Measurements from ENCODE around the gene ADAMTSL1. TPM values are rescaled to one million over a fixed set of nuclear protein-coding genes. Genes with fewer than 3 reads are reported as not detected.

ADAMTSL1 gene
- total and polyA plus RNA-seq, 2 donors (not counting 3 experiments of a cell fraction or from before 2014, with no cell fraction given) = 15.0 to 18.4 TPM

DNA sequence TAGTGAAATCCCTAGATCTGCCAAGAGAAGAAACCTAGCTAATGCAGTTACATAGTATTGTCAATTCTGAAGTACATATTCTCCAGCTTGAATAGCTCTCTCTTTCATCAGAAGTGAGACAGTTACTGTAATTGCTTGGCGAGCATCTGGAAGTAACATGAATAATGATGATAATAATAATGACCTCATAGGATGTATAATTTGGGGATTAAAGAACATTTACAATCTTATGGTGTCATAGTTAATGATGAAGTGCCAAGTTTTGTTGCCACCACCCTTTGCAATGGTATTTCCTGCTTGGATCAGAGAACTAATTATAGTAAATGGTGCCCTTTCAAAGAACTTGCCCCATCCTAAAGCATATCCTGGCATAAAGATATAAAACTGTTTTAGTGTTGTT is 201.4 kb downstream of the ADAMTSL1 start:
- FAIRE-seq = no peak
- ChIA-PET CTCF (no interaction called here), POLR2A (no interaction called here)
- peak; percentile 36 for DNase-seq (ENCODE audit: low read depth, low spot score)
- Histone ChIP-seq H3K36me3 (ENCODE audit: control insufficient read depth in 2 of 2, extremely low read depth in 1 of 2, insufficient read depth in 2 of 2, low read length in 2 of 2) (no peaks in the 10 kb centered on the region), H2AFZ (ENCODE audit: low read depth, low read length) (no peak overlapping the region), H3K4me1 (ENCODE audit: control insufficient read depth, extremely low read depth, insufficient read depth, low read length) (peaks cover 2% of the 10 kb centered on the region), H4K20me1 (replicated peaks; ENCODE audit: control insufficient read depth, extremely low read depth, insufficient read depth, low read length) (no peaks in the 10 kb centered on the region), H3K4me3 (replicated peaks in 1 of 3; ENCODE audit: insufficient read depth in 1 of 3, low read depth in 1 of 3, low read length in 3 of 3) (no peak overlapping the region), H3K27me3 (ENCODE audit: control insufficient read depth in 2 of 2, insufficient read depth in 2 of 2, low read length in 2 of 2) (no peaks in the 10 kb centered on the region), H3K9me1 (replicated peaks; ENCODE audit: control insufficient read depth, extremely low read depth, insufficient read depth, low read length) (no peaks in the 10 kb centered on the region), H3K9me3 (replicated peaks; ENCODE audit: control insufficient read depth, insufficient read depth, low read length) (no peaks in the 10 kb centered on the region), H3K27ac (ENCODE audit: insufficient read depth, low read depth, low read length) (no peak overlapping the region), H3K9ac (replicated peaks; ENCODE audit: extremely low read depth, insufficient read depth, low read length) (no peak overlapping the region), H3K79me2 (ENCODE audit: control insufficient read depth, insufficient read depth, low read length) (no peaks in the 10 kb centered on the region), H3K4me2 (ENCODE audit: insufficient read depth, low read length) (no peak overlapping the region)
- dilution Hi-C loops (cut with MboI; ENCODE audit: extremely low pct_ligation_motif_present, low sequenced_read_pairs) (no loop called here), intact Hi-C loops (cut with micrococcal nuclease) (loop anchor here (5.0 kb wide), 1 partner anchor 183 kb away; no protein-coding TSS in a partner anchor)
- no TSS peak for BruUV-seq (replicated peaks)
- TF ChIP-seq, protein P1, sequence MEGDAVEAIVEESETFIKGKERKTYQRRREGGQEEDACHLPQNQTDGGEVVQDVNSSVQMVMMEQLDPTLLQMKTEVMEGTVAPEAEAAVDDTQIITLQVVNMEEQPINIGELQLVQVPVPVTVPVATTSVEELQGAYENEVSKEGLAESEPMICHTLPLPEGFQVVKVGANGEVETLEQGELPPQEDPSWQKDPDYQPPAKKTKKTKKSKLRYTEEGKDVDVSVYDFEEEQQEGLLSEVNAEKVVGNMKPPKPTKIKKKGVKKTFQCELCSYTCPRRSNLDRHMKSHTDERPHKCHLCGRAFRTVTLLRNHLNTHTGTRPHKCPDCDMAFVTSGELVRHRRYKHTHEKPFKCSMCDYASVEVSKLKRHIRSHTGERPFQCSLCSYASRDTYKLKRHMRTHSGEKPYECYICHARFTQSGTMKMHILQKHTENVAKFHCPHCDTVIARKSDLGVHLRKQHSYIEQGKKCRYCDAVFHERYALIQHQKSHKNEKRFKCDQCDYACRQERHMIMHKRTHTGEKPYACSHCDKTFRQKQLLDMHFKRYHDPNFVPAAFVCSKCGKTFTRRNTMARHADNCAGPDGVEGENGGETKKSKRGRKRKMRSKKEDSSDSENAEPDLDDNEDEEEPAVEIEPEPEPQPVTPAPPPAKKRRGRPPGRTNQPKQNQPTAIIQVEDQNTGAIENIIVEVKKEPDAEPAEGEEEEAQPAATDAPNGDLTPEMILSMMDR (IDR thresholded peaks at IDR 0.05; ENCODE audit: extremely low read depth in 1 of 2, insufficient read depth in 1 of 2, low read depth in 1 of 2, low read length in 2 of 2) = no peak
- peak; percentile 44 for TF ChIP-seq JUN (IDR thresholded peaks at IDR 0.05; ENCODE audit: borderline replicate concordance, insufficient read depth, insufficient read length, low read depth)
- TF ChIP-seq MAX (IDR thresholded peaks at IDR 0.05; ENCODE audit: insufficient read depth, insufficient read length) = no peak
- TF ChIP-seq EZH2 (IDR thresholded peaks at IDR 0.05; ENCODE audit: borderline replicate concordance, low read depth, low read length, severe bottlenecking) = no peak
- no peak for TF ChIP-seq MYC (IDR thresholded peaks at IDR 0.05; ENCODE audit: low read depth, low read length)

- peaks cover 2% of the 10 kb centered on the region for H3K4me1 ChIP-seq (ENCODE audit: control insufficient read depth, extremely low read depth, insufficient read depth, low read length)
- no peaks in the 10 kb centered on the region for H3K36me3 ChIP-seq (ENCODE audit: control insufficient read depth in 2 of 2, extremely low read depth in 1 of 2, insufficient read depth in 2 of 2, low read length in 2 of 2)
- no peak overlapping the region for H3K4me3 ChIP-seq (replicated peaks in 1 of 3; ENCODE audit: insufficient read depth in 1 of 3, low read depth in 1 of 3, low read length in 3 of 3)
- no peak overlapping the region for H3K9ac ChIP-seq (replicated peaks; ENCODE audit: extremely low read depth, insufficient read depth, low read length)
- no peaks in the 10 kb centered on the region for H3K9me3 ChIP-seq (replicated peaks; ENCODE audit: control insufficient read depth, insufficient read depth, low read length)
- CTCF ChIA-PET = no interaction called here
- no peak overlapping the region for H3K4me2 ChIP-seq (ENCODE audit: insufficient read depth, low read length)
- dilution Hi-C loops (cut with MboI; ENCODE audit: extremely low pct_ligation_motif_present, low sequenced_read_pairs) = no loop called here
- no TSS peak for BruUV-seq (replicated peaks)
- H3K79me2 ChIP-seq (ENCODE audit: control insufficient read depth, insufficient read depth, low read length) = no peaks in the 10 kb centered on the region
- no peak for FAIRE-seq
- no peaks in the 10 kb centered on the region for H3K9me1 ChIP-seq (replicated peaks; ENCODE audit: control insufficient read depth, extremely low read depth, insufficient read depth, low read length)
- TF ChIP-seq GATA2 (IDR thresholded peaks at IDR 0.05; ENCODE audit: insufficient read depth, insufficient read length, low read depth, low read length) (no peak), EZH2 (IDR thresholded peaks at IDR 0.05; ENCODE audit: borderline replicate concordance, low read depth, low read length, severe bottlenecking) (no peak), JUN (IDR thresholded peaks at IDR 0.05; ENCODE audit: borderline replicate concordance, insufficient read depth, insufficient read length, low read depth) (no peak), MAX (IDR thresholded peaks at IDR 0.05; ENCODE audit: insufficient read depth, insufficient read length) (no peak), FOS (IDR thresholded peaks at IDR 0.05; ENCODE audit: borderline replicate concordance, insufficient read depth, low read length) (no peak), POLR2AphosphoS5 (IDR thresholded peaks at IDR 0.05; ENCODE audit: insufficient read depth, low read depth, low read length) (no peak), MYC (IDR thresholded peaks at IDR 0.05; ENCODE audit: low read depth, low read length) (no peak), POLR2A (IDR thresholded peaks at IDR 0.05; ENCODE audit: low read depth, low read length) (no peak)
- TF ChIP-seq, protein P1 (IDR thresholded peaks at IDR 0.05; ENCODE audit: extremely low read depth in 1 of 2, insufficient read depth in 1 of 2, low read depth in 1 of 2, low read length in 2 of 2) = no peak
- peak; percentile 12 for DNase-seq (ENCODE audit: low read depth, low spot score)
- intact Hi-C loops (cut with micrococcal nuclease) = loop anchor here (5.0 kb wide), 1 partner anchor 184 kb away; no protein-coding TSS in a partner anchor
- no peaks in the 10 kb centered on the region for H4K20me1 ChIP-seq (replicated peaks; ENCODE audit: control insufficient read depth, extremely low read depth, insufficient read depth, low read length)
- POLR2A ChIA-PET = no interaction called here
- H2AFZ ChIP-seq (ENCODE audit: low read depth, low read length) = no peak overlapping the region
- no peaks in the 10 kb centered on the region for H3K27me3 ChIP-seq (ENCODE audit: control insufficient read depth in 2 of 2, insufficient read depth in 2 of 2, low read length in 2 of 2)
- H3K27ac ChIP-seq (ENCODE audit: insufficient read depth, low read depth, low read length) = no peak overlapping the region
Observed at GRCh38 chr9:18675973-18676372, 202.0 kb downstream of the ADAMTSL1 start.
